ENCODE measurements around the gene GBP7. TPM values are rescaled to one million over a fixed set of nuclear protein-coding genes. Genes with fewer than 3 reads are reported as not detected.

The GBP7 gene
- total and polyA plus RNA-seq, 10 of the 15 experiments (the other 5 are each of a cell fraction or from before 2014, with no cell fraction given), result not detected

DNA sequence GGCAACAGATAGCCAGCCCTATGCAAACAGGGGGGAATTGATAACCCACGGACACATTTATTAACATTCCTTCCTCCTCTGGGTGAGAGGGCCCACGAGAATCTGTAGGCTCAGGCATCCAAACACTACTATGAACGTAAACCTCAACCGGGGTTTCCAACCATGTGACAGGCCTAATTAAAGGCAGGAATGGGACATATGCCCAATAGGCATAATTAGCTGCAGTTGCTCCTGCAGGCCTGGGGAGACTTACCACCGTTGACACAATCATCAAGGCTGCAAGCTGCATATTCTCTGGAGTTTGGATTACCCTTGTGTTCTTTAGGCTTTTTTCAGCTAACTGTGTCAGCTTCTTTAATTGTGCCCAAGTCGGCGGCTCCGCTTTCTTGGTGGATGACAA, 88.6 kb downstream of the GBP7 start (continued):
- TF ChIP-seq SKIL (IDR thresholded peaks at IDR 0.05; ENCODE audit: low read depth, poor library complexity, severe bottlenecking), result no peak

- no peaks in the 10 kb centered on the region for H3K4me1 ChIP-seq (ENCODE audit: control insufficient read depth, insufficient read depth, low read length)
- H3K9me3 ChIP-seq (replicated peaks; ENCODE audit: control insufficient read depth, insufficient read depth, low read length), result no peaks in the 10 kb centered on the region
- ChIA-PET RAD21 (ENCODE audit: unreplicated experiment) (interaction anchor here (0.6 to 2.7 kb wide), 20 partner anchors 34 to 368 kb away, joined by 3 to 31 read pairs (median 4); partner anchors contain the start of genes GBP4, GBP5 and GBP6), POLR2A (no interaction called here), CTCF (interaction anchor here (0.6 to 3.7 kb wide), 32 partner anchors 10 to 399 kb away, joined by 3 to 34 read pairs (median 4); partner anchors contain the start of genes GBP1, GBP4, GBP5 and GBP6), SMC1A (ENCODE audit: uncharacterized antibody, unreplicated experiment) (interaction anchor here (0.6 to 2.0 kb wide), 22 partner anchors 10 to 370 kb away, joined by 3 to 24 read pairs (median 4); partner anchors contain the start of genes GBP1, GBP4 and GBP5)
- no peak overlapping the region for H3K4me2 ChIP-seq (ENCODE audit: control insufficient read depth, insufficient read depth)
- no peak overlapping the region for H3K27ac ChIP-seq (ENCODE audit: control insufficient read depth, insufficient read depth)
- intact Hi-C loops (cut with micrococcal nuclease; ENCODE audit: unreplicated experiment), result loop anchor here (1.0 to 2.0 kb wide), 4 partner anchors 87 to 369 kb away; no protein-coding TSS in a partner anchor
- H3K4me3 ChIP-seq, result no peak overlapping the region
- ATAC-seq (peak; percentile 71), DNase-seq (ENCODE audit: low read depth, low spot score) (no peak), FAIRE-seq (no peak)
- in situ Hi-C loops (cut with MboI), result no loop called here
- H4K20me1 ChIP-seq (ENCODE audit: control insufficient read depth, insufficient read depth), result no peaks in the 10 kb centered on the region
- H2AFZ ChIP-seq (ENCODE audit: control insufficient read depth, low read depth, low read length), result no peak overlapping the region
- no peaks in the 10 kb centered on the region; a peak in 1 of 4 replicates for H3K27me3 ChIP-seq (replicated peaks in 1 of 2; ENCODE audit: control insufficient read depth in 2 of 2, insufficient read depth in 2 of 2, low read length in 1 of 2)
- H3K9ac ChIP-seq (ENCODE audit: control insufficient read depth, insufficient read depth, low read length), result no peak overlapping the region
- no peaks in the 10 kb centered on the region for H3K36me3 ChIP-seq (ENCODE audit: control insufficient read depth in 2 of 2, insufficient read depth in 2 of 2, low read length in 1 of 2)
- BruUV-seq (replicated peaks), result no TSS peak
- H3K79me2 ChIP-seq (ENCODE audit: control insufficient read depth, insufficient read depth, low read length), result no peaks in the 10 kb centered on the region
- TF ChIP-seq, protein P1, sequence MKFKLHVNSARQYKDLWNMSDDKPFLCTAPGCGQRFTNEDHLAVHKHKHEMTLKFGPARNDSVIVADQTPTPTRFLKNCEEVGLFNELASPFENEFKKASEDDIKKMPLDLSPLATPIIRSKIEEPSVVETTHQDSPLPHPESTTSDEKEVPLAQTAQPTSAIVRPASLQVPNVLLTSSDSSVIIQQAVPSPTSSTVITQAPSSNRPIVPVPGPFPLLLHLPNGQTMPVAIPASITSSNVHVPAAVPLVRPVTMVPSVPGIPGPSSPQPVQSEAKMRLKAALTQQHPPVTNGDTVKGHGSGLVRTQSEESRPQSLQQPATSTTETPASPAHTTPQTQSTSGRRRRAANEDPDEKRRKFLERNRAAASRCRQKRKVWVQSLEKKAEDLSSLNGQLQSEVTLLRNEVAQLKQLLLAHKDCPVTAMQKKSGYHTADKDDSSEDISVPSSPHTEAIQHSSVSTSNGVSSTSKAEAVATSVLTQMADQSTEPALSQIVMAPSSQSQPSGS (IDR thresholded peaks at IDR 0.05; ENCODE audit: low read length), result no peak
- no peak for TF ChIP-seq LARP7 (IDR thresholded peaks at IDR 0.05)
- TF ChIP-seq TCF12 (IDR thresholded peaks at IDR 0.05; ENCODE audit: low read depth, low read length), result no peak
- TF ChIP-seq, protein P2, sequence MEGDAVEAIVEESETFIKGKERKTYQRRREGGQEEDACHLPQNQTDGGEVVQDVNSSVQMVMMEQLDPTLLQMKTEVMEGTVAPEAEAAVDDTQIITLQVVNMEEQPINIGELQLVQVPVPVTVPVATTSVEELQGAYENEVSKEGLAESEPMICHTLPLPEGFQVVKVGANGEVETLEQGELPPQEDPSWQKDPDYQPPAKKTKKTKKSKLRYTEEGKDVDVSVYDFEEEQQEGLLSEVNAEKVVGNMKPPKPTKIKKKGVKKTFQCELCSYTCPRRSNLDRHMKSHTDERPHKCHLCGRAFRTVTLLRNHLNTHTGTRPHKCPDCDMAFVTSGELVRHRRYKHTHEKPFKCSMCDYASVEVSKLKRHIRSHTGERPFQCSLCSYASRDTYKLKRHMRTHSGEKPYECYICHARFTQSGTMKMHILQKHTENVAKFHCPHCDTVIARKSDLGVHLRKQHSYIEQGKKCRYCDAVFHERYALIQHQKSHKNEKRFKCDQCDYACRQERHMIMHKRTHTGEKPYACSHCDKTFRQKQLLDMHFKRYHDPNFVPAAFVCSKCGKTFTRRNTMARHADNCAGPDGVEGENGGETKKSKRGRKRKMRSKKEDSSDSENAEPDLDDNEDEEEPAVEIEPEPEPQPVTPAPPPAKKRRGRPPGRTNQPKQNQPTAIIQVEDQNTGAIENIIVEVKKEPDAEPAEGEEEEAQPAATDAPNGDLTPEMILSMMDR (IDR thresholded peaks at IDR 0.05 in 2 of 3, conservative IDR thresholded peaks at IDR 0.05 in 1 of 3; ENCODE audit: control insufficient read depth in 2 of 3, extremely low read depth in 1 of 3, insufficient read depth in 1 of 3, low read depth in 3 of 3, low read length in 3 of 3), result peak; percentile 56 to 72 (median 61); a peak in 5 of 6 replicates
- TF ChIP-seq SMC3 (IDR thresholded peaks at IDR 0.05; ENCODE audit: borderline replicate concordance, low read length), result peak; percentile 87
- TF ChIP-seq, protein P3, sequence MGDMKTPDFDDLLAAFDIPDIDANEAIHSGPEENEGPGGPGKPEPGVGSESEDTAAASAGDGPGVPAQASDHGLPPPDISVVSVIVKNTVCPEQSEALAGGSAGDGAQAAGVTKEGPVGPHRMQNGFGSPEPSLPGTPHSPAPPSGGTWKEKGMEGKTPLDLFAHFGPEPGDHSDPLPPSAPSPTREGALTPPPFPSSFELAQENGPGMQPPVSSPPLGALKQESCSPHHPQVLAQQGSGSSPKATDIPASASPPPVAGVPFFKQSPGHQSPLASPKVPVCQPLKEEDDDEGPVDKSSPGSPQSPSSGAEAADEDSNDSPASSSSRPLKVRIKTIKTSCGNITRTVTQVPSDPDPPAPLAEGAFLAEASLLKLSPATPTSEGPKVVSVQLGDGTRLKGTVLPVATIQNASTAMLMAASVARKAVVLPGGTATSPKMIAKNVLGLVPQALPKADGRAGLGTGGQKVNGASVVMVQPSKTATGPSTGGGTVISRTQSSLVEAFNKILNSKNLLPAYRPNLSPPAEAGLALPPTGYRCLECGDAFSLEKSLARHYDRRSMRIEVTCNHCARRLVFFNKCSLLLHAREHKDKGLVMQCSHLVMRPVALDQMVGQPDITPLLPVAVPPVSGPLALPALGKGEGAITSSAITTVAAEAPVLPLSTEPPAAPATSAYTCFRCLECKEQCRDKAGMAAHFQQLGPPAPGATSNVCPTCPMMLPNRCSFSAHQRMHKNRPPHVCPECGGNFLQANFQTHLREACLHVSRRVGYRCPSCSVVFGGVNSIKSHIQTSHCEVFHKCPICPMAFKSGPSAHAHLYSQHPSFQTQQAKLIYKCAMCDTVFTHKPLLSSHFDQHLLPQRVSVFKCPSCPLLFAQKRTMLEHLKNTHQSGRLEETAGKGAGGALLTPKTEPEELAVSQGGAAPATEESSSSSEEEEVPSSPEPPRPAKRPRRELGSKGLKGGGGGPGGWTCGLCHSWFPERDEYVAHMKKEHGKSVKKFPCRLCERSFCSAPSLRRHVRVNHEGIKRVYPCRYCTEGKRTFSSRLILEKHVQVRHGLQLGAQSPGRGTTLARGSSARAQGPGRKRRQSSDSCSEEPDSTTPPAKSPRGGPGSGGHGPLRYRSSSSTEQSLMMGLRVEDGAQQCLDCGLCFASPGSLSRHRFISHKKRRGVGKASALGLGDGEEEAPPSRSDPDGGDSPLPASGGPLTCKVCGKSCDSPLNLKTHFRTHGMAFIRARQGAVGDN (IDR thresholded peaks at IDR 0.05), result no peak
- TF ChIP-seq YY1 (IDR thresholded peaks at IDR 0.05; ENCODE audit: low read depth, low read length), result 0 out of 2 replicates have a peak, but pooled peaks have one; percentile 24
- TF ChIP-seq ELK1 (IDR thresholded peaks at IDR 0.05; ENCODE audit: low read depth, low read length), result no peak
- TF ChIP-seq RAD21 (IDR thresholded peaks at IDR 0.05; ENCODE audit: insufficient read depth, low read depth, low read length), result peak; percentile 79
Measured at GRCh38 chr1:89085781-89086180, 90.0 kb downstream of the GBP7 start.

All from GM12878 (cell line).